Ovary (tissue), 3 donors: Measurements from ENCODE around the gene GOLT1A.

Experiments
- CTCF ChIP-seq, 3 donors: fragments of 450-650 bp in 2 of 3; fragments of 200-600 bp in 1 of 3; IDR thresholded peaks; one replicate each; pipeline versions ENCODE4 v1.5.1 to v1.8.0; 2016 to 2022; ENCODE audit warnings: antibody characterized with exemption in 3 of 3, mild to moderate bottlenecking in 1 of 3
- EP300 ChIP-seq: sonication (generic); formaldehyde crosslinking; IDR thresholded peaks from one replicate; pipeline ENCODE4 v1.6.1; 2017; ENCODE audit warnings: antibody characterized with exemption
- POLR2A ChIP-seq: fragments of 450-650 bp; IDR thresholded peaks from one replicate; pipeline ENCODE4 v1.6.1; 2017; ENCODE audit warnings: antibody characterized with exemption, mild to moderate bottlenecking, moderate library complexity
- donor health status: DM: no; HTN: no; CAD: no.

GRCh38 chr1:204263254-204263910 lies 49.6 kb upstream of the GOLT1A start:
- TF ChIP-seq CTCF (IDR thresholded peaks at IDR 0.05), result no peak
- no peak for TF ChIP-seq POLR2A
- no peak for TF ChIP-seq EP300
